Esophagus squamous epithelium (tissue), 4 donors: ENCODE data around the gene LRRC4C.

Experiments used
- CTCF ChIP-seq, 6 experiments: fragments of 450-650 bp in 4 of 6; fragments of 200-600 bp in 2 of 6; sonication (generic) in 2 of 6; IDR thresholded peaks; one replicate each; pipeline ENCODE4 v1.5.1; 2016 to 2019; ENCODE audit warnings: antibody characterized with exemption in 6 of 6, mild to moderate bottlenecking in 4 of 6, moderate library complexity in 4 of 6
- POLR2A ChIP-seq, 4 donors: fragments of 450-650 bp; IDR thresholded peaks; one replicate each; pipeline ENCODE4 v1.6.1; 2017; ENCODE audit warnings: antibody characterized with exemption in 4 of 4, mild to moderate bottlenecking in 4 of 4, moderate library complexity in 3 of 4

DNA sequence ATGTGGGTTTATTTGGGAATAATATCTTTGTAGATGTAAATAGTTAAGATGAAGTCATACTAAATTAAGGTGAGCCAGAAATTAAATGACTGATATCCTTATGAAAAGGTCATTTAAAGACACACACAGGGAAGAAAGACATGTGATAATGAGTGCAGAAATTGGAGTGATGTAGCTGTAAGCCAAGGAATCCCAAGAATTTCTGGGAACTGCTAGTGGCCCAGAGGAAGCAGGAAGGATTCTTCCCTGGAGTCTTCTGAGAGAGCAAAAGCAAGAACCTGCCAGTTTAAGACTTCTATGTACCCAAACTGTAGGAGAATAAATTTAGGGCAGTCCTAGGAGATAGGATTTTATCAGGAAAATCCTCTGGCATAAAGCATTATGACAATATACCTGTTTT is 66.9 kb downstream of the LRRC4C start:
- no peak for TF ChIP-seq CTCF (IDR thresholded peaks at IDR 0.05)
- no peak for TF ChIP-seq POLR2A (IDR thresholded peaks at IDR 0.05)
